Lung microvascular endothelial cell (primary cell): ENCODE results near the gene RCSD1. TPM values are rescaled to one million over a fixed set of nuclear protein-coding genes. Genes with fewer than 3 reads are reported as not detected.

ENCODE experiments used
- DNase-seq, 2 donors: peaks; one replicate each; pipeline versions ENCODE4 v3.0.0 to v3.0.0-alpha.2; 2010; ENCODE audit warnings: low read depth in 2 of 2
- total RNA-seq: library from RNA; depleted of rRNA; stranded (reverse); fragments of >200 nt; gene quantifications from 2 replicates; pipeline ENCODE4 v1.2.1, GENCODE V29; 2014

The RCSD1 gene
- total RNA-seq, 1 donor from 2014 or later = 99.8 TPM

DNA sequence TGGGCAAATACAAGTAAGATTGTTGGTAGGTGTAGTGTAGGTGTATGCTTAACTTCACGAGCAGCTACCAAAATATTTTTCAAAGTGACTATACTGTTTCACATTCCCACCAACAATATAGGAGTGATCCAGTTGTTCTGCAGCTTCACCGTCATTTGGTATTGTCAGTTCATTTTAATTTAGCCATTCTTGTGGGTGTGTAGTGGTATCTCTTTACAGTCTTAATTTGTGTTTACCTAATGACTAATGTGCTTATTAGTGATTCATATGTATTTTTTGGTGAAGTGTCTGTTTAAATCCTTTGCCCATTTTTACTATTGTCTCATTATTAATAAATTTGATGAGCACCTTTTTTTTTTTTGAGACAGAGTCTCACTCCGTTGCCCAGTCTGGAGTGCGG is 35.4 kb downstream of the RCSD1 start:
- DNase-seq = no peak

DNA sequence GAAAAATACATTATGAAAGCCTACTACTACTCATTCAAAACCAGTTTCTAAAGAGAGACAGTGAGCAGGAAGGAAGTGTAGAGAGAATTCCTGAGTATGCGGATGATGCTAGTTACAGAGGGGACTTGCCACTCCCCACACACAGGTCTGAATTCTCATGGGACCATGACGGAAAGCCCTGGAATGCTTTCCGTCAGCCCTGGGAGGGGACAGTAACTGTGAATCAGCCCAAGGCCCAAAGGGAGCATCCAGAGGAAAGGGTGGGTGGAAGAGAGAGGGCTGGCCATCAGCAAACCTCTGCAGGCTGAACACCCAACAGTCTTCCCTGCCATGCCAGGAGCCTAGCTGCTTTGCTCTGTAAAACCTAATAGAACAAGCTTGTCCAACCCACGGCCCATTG is 36.4 kb downstream of the RCSD1 start:
- DNase-seq = peak in 1 of 2 donors; percentile 62

DNA sequence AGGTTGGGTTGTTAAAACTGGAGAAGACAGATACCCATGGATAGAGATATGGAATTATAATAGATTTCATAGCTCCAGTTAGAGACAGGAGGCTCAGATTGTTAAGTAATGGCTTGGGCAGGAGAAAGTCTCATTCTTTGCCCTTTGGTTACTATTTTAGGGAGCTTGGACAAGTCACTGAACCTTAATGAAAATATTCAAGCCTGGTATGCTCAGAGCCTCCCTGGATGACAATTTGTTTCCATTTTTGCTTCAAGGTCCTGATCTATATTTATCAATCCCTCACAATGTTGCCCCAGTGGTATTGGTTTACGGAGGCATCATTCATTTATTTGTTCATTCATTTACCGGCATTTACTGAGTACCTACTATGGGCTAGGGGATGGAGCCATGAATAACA is 37.5 kb downstream of the RCSD1 start:
- DNase-seq = no peak

- DNase-seq = no peak
Measured at GRCh38 chr1:167668108-167668507, 38.1 kb downstream of the RCSD1 start.

DNA sequence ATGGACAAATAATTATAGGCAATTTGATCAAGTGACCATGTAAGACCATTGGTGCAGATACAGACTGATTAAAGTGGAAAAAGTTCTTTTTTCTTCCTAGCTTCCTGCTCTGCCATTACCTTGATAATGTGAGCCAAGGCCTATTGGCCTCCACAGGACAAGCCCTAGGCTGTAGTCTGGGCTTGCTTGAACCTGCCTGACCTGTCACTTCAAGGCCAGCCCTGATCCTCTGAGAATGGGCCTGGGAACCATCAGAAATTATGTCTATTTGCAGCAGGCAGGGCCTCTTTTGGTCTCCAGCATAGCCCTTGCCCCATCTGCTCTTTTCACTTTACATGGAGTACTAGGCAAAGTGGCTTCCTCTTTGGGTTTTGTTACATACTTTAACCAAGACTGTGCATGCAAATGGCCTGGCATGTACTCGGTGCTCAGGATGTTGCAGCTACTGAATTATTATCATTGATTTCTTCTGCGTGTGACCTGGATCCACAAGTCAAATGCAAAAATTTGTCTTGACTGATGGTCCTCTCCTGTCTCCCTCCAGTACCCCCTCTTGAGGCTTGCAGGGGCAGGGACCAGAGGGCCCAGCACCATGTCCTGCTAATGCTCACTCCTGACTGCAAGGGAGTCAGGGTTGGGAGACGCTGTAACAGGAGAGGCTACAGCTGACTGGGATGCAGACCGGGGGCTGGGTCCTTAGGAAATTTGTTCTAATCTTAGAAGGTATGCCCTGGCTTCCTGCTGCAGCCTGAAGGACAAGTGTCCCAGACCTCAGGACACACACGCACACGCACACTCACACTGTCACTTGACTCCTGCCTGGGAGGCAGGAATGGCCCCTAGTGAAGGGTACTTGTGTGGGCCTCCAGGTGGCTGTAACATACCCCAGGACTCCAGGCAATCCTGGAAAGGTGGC is 39.4 kb downstream of the RCSD1 start:
- DNase-seq = no peak

GRCh38 chr1:167670563-167670962 is 40.5 kb downstream of the RCSD1 start:
- DNase-seq = no peak

- no peak for DNase-seq
Measured at GRCh38 chr1:167671727-167672511, 41.9 kb downstream of the RCSD1 start.

DNA sequence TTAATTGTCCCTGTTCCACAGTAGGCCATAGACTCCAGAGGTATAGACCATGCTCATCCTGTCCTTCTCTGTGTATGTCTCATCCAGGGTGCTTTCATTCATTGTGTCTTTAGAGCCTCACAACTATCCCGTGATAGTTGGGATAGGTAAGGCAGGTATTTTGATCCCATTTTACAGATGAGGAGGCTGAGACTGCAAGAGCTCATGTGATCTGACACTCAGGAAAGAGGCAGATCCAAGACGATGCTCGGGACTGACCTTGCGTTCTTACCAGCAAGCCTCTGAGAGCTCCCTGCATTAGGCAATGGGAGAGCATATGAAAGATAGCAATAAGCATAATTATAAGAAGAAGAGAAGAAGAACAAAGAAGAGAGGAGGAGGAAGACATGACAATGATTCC is 42.8 kb downstream of the RCSD1 start:
- DNase-seq = no peak

DNA sequence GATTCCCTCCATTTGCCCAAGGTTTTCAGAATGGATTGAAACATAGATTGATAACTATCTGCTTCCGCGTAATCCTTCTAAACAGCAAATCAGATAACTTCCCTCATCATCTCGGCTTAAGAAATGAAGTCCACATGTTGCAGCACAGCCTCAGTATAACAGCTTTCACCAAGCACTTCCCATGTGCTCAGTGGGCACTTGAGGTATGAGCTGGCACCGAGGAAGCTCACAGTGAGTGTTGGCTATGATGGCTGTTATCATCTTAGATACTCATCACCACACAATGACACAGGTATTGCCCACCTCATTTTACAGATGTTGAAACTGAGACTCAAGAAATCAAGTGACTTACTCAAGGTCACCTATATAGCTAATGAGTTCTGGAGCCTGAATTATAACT is 43.2 kb downstream of the RCSD1 start:
- no peak for DNase-seq

DNA sequence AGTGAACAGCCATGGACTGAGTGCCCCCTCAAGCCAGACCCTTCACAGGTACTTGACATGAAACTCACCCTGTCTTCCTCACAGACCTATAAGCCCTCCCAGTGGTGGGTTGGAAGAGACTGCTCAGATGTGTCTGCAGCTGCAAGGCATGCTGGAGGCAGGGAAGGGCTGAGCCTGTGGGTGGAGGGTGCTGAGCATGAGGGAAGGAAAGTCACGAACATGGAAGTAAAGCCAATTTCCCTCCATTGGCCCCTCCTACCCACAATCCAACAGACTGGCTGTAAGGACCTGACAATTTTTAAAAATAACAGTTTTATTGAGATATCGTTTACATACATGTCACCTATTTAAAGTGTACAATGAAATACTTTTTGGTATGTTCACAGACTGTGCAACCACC is 44.1 kb downstream of the RCSD1 start:
- DNase-seq = no peak

DNA sequence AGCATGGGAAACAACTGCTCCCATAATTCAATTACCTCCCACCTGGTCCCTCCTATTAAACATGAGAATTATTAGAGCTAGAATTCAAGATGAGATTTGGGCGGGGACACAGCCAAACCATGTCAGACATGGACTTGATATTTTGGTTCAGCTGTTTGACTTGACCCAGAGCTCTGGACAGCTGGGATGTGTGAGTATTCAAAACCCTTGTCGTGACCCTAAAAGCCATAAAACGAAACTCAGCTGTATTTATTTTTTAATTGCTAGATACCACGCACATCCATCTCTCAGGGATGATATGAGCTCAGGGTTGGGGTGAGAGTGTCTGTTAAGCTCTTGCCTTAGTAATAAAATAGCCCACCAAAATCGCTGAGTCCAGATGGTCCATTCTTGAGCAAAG is 45.4 kb downstream of the RCSD1 start:
- DNase-seq = no peak

GRCh38 chr1:167676205-167676915 is 46.3 kb downstream of the RCSD1 start:
- DNase-seq = no peak

- no peak for DNase-seq
Measured at GRCh38 chr1:167676916-167677848, 47.1 kb downstream of the RCSD1 start.

DNA sequence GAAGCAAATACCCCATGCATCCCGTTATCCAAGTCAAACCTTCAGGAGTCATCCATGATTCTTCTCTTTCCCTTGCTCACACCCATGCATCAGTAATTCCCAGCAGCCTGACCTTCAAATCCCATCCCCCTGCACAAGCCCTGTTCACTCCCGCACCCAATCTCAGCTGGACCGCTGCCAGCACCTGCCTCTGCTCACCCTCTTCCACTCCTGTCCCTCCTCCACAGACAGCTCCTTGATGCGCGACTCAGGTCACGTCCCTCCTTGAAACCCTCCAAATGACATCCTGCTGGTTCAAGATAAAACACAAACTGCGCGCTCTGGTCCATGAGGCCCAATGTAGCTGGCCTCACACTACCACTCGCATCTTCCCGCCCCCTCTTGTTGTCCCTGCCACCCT is 48.4 kb downstream of the RCSD1 start:
- DNase-seq = no peak

- no peak for DNase-seq
Measured at GRCh38 chr1:167678838-167679237, 48.8 kb downstream of the RCSD1 start.

DNA sequence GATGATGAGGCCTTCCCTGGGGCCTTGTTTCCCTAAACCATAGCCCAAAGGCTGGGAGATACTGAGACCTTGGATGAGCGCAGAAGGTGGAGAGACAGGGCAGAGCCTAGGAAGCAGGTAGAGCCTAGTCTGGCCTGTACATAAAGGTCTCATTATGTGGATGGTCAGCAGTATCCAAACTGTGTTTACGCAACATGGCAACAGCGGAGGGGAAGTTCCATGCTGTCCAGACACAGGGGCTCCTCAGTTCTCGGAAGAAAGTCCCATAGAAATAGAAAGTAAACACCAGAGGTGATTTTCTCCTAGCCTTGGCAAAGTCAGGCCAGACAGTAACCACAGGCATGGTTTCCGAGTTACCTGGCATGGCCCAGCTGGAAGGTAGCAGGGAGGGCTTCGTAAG is 49.7 kb downstream of the RCSD1 start:
- DNase-seq = no peak

DNA sequence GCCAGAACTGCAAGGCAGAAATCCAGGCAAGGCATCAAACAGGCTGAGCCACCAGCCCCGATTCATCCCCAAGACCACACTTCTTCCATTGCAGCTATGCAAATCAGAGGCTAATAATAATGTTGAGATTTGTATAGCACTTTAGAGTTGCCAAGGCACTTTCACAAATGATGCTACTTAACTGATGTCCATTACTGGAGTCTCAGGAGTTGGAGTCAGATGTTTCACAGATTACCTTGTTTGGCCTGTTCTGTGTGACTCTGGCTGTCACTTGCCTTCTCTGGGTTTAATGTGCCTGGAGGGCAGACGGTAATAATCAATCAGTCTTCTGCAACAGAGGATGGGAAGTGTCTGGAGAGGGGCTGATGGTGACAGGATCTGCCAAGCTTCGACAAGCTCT is 51.0 kb downstream of the RCSD1 start:
- no peak for DNase-seq

GRCh38 chr1:167681451-167682098 is 51.5 kb downstream of the RCSD1 start:
- no peak for DNase-seq

DNA sequence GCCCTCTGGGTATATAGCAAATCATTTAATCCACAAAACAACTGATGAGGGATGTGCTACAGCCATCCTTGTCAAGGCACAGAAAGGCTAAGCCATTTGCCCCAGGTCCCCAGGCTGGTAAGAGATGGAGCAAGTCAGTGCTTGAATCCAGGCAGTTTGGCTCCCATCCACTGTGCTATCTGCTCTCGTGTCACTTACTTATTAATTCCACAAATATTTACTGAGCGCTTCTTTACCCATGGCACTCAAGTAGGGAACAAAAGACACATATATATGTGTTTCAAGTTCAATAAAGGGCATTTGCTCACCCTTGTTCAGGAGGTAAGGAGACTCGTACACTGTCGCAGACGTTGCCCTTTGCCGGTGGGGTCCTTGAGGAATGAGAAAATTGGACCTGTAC is 53.2 kb downstream of the RCSD1 start:
- no peak for DNase-seq
